Lung (tissue), 13 donors: ENCODE results near the gene EPS8L1. TPM values are rescaled to one million over a fixed set of nuclear protein-coding genes. Genes with fewer than 3 reads are reported as not detected.

Experiments used
- ATAC-seq: fragments of 200-7000 bp; cut with Tn5 transposase; one replicate; pipeline ENCODE4 v1.9.1; 2020; ENCODE audit warnings: moderate number of reproducible peaks; ENCODE audit not compliant: insufficient read depth, low FRiP score
- DNase-seq, 3 donors: peaks; one replicate each; pipeline ENCODE4 v3.0.0-alpha.2; 2013 to 2017
- H3K27ac ChIP-seq, 2 donors: one replicate each; pipeline ENCODE4 v1.5.1; 2013; ENCODE audit warnings: mild to moderate bottlenecking in 2 of 2, moderate library complexity in 2 of 2, control low read depth in 1 of 2, inconsistent platforms in 1 of 2, low read depth in 1 of 2, low read length in 1 of 2
- H3K27me3 ChIP-seq, 3 donors: one replicate each; pipeline ENCODE4 v1.5.1; 2013; ENCODE audit warnings: low read length in 2 of 3; ENCODE audit not compliant: control insufficient read depth in 3 of 3, insufficient read depth in 3 of 3
- H3K36me3 ChIP-seq, 4 donors: one replicate each; pipeline ENCODE4 v1.5.1; 2013; ENCODE audit warnings: low read length in 4 of 4, mild to moderate bottlenecking in 1 of 4, moderate library complexity in 1 of 4; ENCODE audit not compliant: control insufficient read depth in 4 of 4, insufficient read depth in 4 of 4
- H3K4me1 ChIP-seq, 5 donors: one replicate each; pipeline ENCODE4 v1.5.1; 2013; ENCODE audit warnings: low read length in 5 of 5, mild to moderate bottlenecking in 2 of 5, moderate library complexity in 1 of 5; ENCODE audit not compliant: control insufficient read depth in 5 of 5, insufficient read depth in 5 of 5
- H3K4me3 ChIP-seq: one replicate; pipeline ENCODE4 v1.5.1; 2013; ENCODE audit warnings: mild to moderate bottlenecking, control low read depth, moderate library complexity
- H3K9ac ChIP-seq, 2 donors: one replicate each; pipeline ENCODE4 v1.5.1; 2013; ENCODE audit warnings: low read length in 2 of 2, control low read depth in 1 of 2; ENCODE audit not compliant: insufficient read depth in 1 of 2
- H3K9me3 ChIP-seq, 4 donors: one replicate each; pipeline ENCODE4 v1.5.1; 2013; ENCODE audit warnings: low read length in 3 of 4, mild to moderate bottlenecking in 1 of 4, moderate library complexity in 1 of 4; ENCODE audit not compliant: control insufficient read depth in 4 of 4, insufficient read depth in 3 of 4
- CTCF ChIP-seq: IDR thresholded peaks from 2 replicates; pipeline ENCODE4 v1.5.1; 2012; ENCODE audit warnings: mild to moderate bottlenecking; ENCODE audit errors: control extremely low read depth, extremely low read depth
- WGBS, 2 donors: extraction: QIAGEN DNeasy Blood & Tissue Kit; methylation state at CpG; one replicate each; pipeline ENCODE4 v1.1.7; 2013; 5-methylcytosine and 5-hydroxymethylcytosine counted together
- polyA plus RNA-seq, 2 donors: library from polyadenylated mRNA; stranded (reverse); fragments of 200-250 nt; gene quantifications; one replicate each; pipeline ENCODE4 v1.2.1, GENCODE V29; 2013
- small RNA-seq: library from RNA; depleted of rRNA; stranded (forward); fragments of <200 nt; gene quantifications from one replicate; pipeline ENCODE3, GENCODE V24; 2014; ENCODE audit warnings: low replicate concordance
- total RNA-seq, 2 donors: library from RNA; depleted of rRNA in 1 of 2; stranded (reverse); fragments of >200 nt in 1 of 2; gene quantifications; one replicate each; pipeline ENCODE4 v1.2.1, GENCODE V29; 2014 to 2021
- donor health status: control.
- donor health status: control.
- donor health status: Bipolar disorder and iron deficiency.
- donor health status: healthy.
- donor health status: DM: yes; HTN: yes; CAD: no.

EPS8L1 gene
- total and polyA plus RNA-seq, 4 donors, result 19.5 to 61.8 (median 36.8) TPM

GRCh38 chr19:55134736-55135135 lies 59.1 kb downstream of the EPS8L1 start:
- 3 to 8% methylated on average over 1 to 2 of the region's 3 CpGs for whole genome bisulfite sequencing, 2 donors
- Histone ChIP-seq H3K4me3 (no peak overlapping the region), H3K9ac (no peak overlapping the region)

GRCh38 chr19:55136399-55137102 lies 60.9 kb downstream of the EPS8L1 start:
- DNase-seq (no peak), ATAC-seq (no peak)
- Histone ChIP-seq H3K36me3 (no peaks in the 10 kb centered on the region), H3K27ac (no peak overlapping the region), H3K4me3 (no peak overlapping the region), H3K9ac (no peak overlapping the region), H3K27me3 (peaks cover 0 to 3% (median 0%) of the 10 kb centered on the region in 3 donors), H3K9me3 (no peaks in the 10 kb centered on the region), H3K4me1 (peaks cover 0 to 2% (median 0%) of the 10 kb centered on the region in 5 donors)
- WGBS, 2 donors, result 77 to 84% methylated on average over 17 of the region's 17 CpGs
- TF ChIP-seq CTCF, result no peak

More at GRCh38 chr19:55134736-55135135, 59.1 kb downstream of the EPS8L1 start:
- Histone ChIP-seq H3K4me1 (peaks cover 0 to 2% (median 0%) of the 10 kb centered on the region in 5 donors), H3K27ac (no peak overlapping the region), H3K9me3 (no peaks in the 10 kb centered on the region), H3K27me3 (peaks cover 0 to 6% (median 0%) of the 10 kb centered on the region in 3 donors), H3K36me3 (no peaks in the 10 kb centered on the region)
- ATAC-seq (no peak), DNase-seq (no peak)
- TF ChIP-seq CTCF, result no peak

Small RNAs within 50 kb of the gene (small RNA-seq; reads per million reads assigned to genes)
- gene MIR7975, result not detected

Other genes starting within 250 kb of the EPS8L1 start
- gene KIR2DS4, start 243.2 kb upstream of the EPS8L1 start, total RNA-seq, result under 1 TPM in 1 of 2 donors, not detected in 1; 0.28 TPM
- gene KIR2DS4, start 243.2 kb upstream of the EPS8L1 start, polyA plus RNA-seq, result under 1 TPM; 0.06 to 0.31 TPM
- gene KIR3DL2, start 225.4 kb upstream of the EPS8L1 start, total RNA-seq, result under 1 TPM in 1 of 2 donors, not detected in 1; 0.09 TPM
- gene KIR3DL2, start 225.4 kb upstream of the EPS8L1 start, polyA plus RNA-seq, result under 1 TPM in 1 of 2 donors, not detected in 1; 0.24 TPM
- 10 to 100 TPM; 11.3 to 12.6 TPM for gene FCAR, start 201.6 kb upstream of the EPS8L1 start, total RNA-seq
- gene FCAR, start 201.6 kb upstream of the EPS8L1 start, polyA plus RNA-seq, result 10 to 100 TPM in 1 of 2 donors, under 1 TPM in 1; 0.35 to 57.5 TPM
- 1 to 10 TPM in 1 of 2 donors, under 1 TPM in 1; 0.63 to 2.5 TPM for gene NCR1, start 169.7 kb upstream of the EPS8L1 start, total RNA-seq
- gene NCR1, start 169.7 kb upstream of the EPS8L1 start, polyA plus RNA-seq, result 1 to 10 TPM in 1 of 2 donors, under 1 TPM in 1; 0.30 to 1.6 TPM
- not detected for gene NLRP7, start 128.3 kb upstream of the EPS8L1 start, total RNA-seq
- under 1 TPM in 1 of 2 donors, not detected in 1; 0.06 TPM for gene NLRP7, start 128.3 kb upstream of the EPS8L1 start, polyA plus RNA-seq
- gene NLRP2, start 109.5 kb upstream of the EPS8L1 start, total RNA-seq, result 10 to 100 TPM; 10.5 to 41.6 TPM
- 10 to 100 TPM in 1 of 2 donors, 1 to 10 TPM in 1; 7.7 to 13.5 TPM for gene NLRP2, start 109.5 kb upstream of the EPS8L1 start, polyA plus RNA-seq
- gene GP6, start 37.6 kb upstream of the EPS8L1 start, total RNA-seq, result under 1 TPM; 0.28 to 0.52 TPM
- gene GP6, start 37.6 kb upstream of the EPS8L1 start, polyA plus RNA-seq, result 1 to 10 TPM in 1 of 2 donors, under 1 TPM in 1; 0.28 to 1.5 TPM
- 10 to 100 TPM; 17.5 to 30.5 TPM for gene RDH13, start 12.7 kb upstream of the EPS8L1 start, total RNA-seq
- 10 to 100 TPM in 1 of 2 donors, 1 to 10 TPM in 1; 9.2 to 19.7 TPM for gene RDH13, start 12.7 kb upstream of the EPS8L1 start, polyA plus RNA-seq
- 100 to 1,000 TPM in 1 of 2 donors, 10 to 100 TPM in 1; 47.4 to 163 TPM for gene PPP1R12C, start 41.8 kb downstream of the EPS8L1 start, total RNA-seq
- gene PPP1R12C, start 41.8 kb downstream of the EPS8L1 start, polyA plus RNA-seq, result 100 to 1,000 TPM; 108 to 114 TPM
- gene TNNT1, start 73.3 kb downstream of the EPS8L1 start, total RNA-seq, result 1 to 10 TPM; 1.5 to 4.1 TPM
- gene TNNT1, start 73.3 kb downstream of the EPS8L1 start, polyA plus RNA-seq, result 1 to 10 TPM; 1.2 to 5.2 TPM
- 1 to 10 TPM; 4.4 to 4.8 TPM for gene TNNI3, start 81.9 kb downstream of the EPS8L1 start, total RNA-seq
- gene TNNI3, start 81.9 kb downstream of the EPS8L1 start, polyA plus RNA-seq, result 1 to 10 TPM; 1.2 to 2.2 TPM
- gene DNAAF3, start 90.7 kb downstream of the EPS8L1 start, total RNA-seq, result 10 to 100 TPM; 16.4 to 52.3 TPM
- gene DNAAF3, start 90.7 kb downstream of the EPS8L1 start, polyA plus RNA-seq, result 10 to 100 TPM; 10.9 to 11.0 TPM
- gene SYT5, start 104.4 kb downstream of the EPS8L1 start, total RNA-seq, result under 1 TPM; 0.06 to 0.40 TPM
- under 1 TPM in 1 of 2 donors, not detected in 1; 0.33 TPM for gene SYT5, start 104.4 kb downstream of the EPS8L1 start, polyA plus RNA-seq
- gene PTPRH, start 133.6 kb downstream of the EPS8L1 start, total RNA-seq, result 1 to 10 TPM in 1 of 2 donors, under 1 TPM in 1; 0.37 to 1.3 TPM
- under 1 TPM; 0.22 to 0.65 TPM for gene PTPRH, start 133.6 kb downstream of the EPS8L1 start, polyA plus RNA-seq
- 1 to 10 TPM; 1.8 to 4.7 TPM for gene TMEM86B, start 152.9 kb downstream of the EPS8L1 start, total RNA-seq
- gene TMEM86B, start 152.9 kb downstream of the EPS8L1 start, polyA plus RNA-seq, result 1 to 10 TPM; 3.9 to 5.3 TPM
- 10 to 100 TPM; 37.3 to 86.3 TPM for gene PPP6R1, start 183.1 kb downstream of the EPS8L1 start, total RNA-seq
- gene PPP6R1, start 183.1 kb downstream of the EPS8L1 start, polyA plus RNA-seq, result 10 to 100 TPM; 37.8 to 58.4 TPM
- 10 to 100 TPM; 19.3 to 53.1 TPM for gene HSPBP1, start 204.2 kb downstream of the EPS8L1 start, total RNA-seq
- gene HSPBP1, start 204.2 kb downstream of the EPS8L1 start, polyA plus RNA-seq, result 10 to 100 TPM; 50.2 to 62.2 TPM
- 1 to 10 TPM; 2.1 to 6.4 TPM for gene BRSK1, start 208.1 kb downstream of the EPS8L1 start, total RNA-seq
- gene BRSK1, start 208.1 kb downstream of the EPS8L1 start, polyA plus RNA-seq, result under 1 TPM; 0.53 to 0.94 TPM
- gene TMEM150B, start 249.5 kb downstream of the EPS8L1 start, total RNA-seq, result 10 to 100 TPM in 1 of 2 donors, 1 to 10 TPM in 1; 2.3 to 20.6 TPM
- 10 to 100 TPM; 13.4 to 23.0 TPM for gene TMEM150B, start 249.5 kb downstream of the EPS8L1 start, polyA plus RNA-seq